WERI-Rb-1 (cell line): ENCODE measurements around the gene BCR.

Source experiments
- DNase-seq: peaks from one replicate; pipeline ENCODE4 v3.0.0-alpha.2; 2020
- H3K27ac ChIP-seq: fragments of 250-450 bp; sonication (Bioruptor Pico); 2 replicates; pipeline ENCODE4 v1.5.1; 2020; ENCODE audit warnings: mild to moderate bottlenecking, moderate library complexity
- H3K27me3 ChIP-seq: fragments of 250-450 bp; sonication (Bioruptor Pico); 2 replicates; pipeline ENCODE4 v1.5.1; 2021; ENCODE audit warnings: mild to moderate bottlenecking, low read depth, moderate library complexity; ENCODE audit not compliant: insufficient read depth, severe bottlenecking
- H3K36me3 ChIP-seq: fragments of 250-450 bp; sonication (Bioruptor Pico); 2 replicates; pipeline ENCODE4 v1.5.1; 2020; ENCODE audit warnings: mild to moderate bottlenecking, moderate library complexity
- H3K4me3 ChIP-seq: 2 replicates; pipeline ENCODE4 v1.5.1; 2011; ENCODE audit warnings: low read depth, mild to moderate bottlenecking, control low read depth, low read length
- H3K9me3 ChIP-seq: fragments of 250-450 bp; sonication (Bioruptor Pico); 2 replicates; pipeline ENCODE4 v1.5.1; 2021; ENCODE audit warnings: mild to moderate bottlenecking, moderate library complexity; ENCODE audit not compliant: severe bottlenecking
- TF ChIP-seq, protein P1 (sequence below): IDR thresholded peaks from 2 replicates; pipeline ENCODE4 v1.5.1; 2011; ENCODE audit warnings: low read depth, mild to moderate bottlenecking, control low read depth, inconsistent platforms, low read length

BCR gene

DNA sequence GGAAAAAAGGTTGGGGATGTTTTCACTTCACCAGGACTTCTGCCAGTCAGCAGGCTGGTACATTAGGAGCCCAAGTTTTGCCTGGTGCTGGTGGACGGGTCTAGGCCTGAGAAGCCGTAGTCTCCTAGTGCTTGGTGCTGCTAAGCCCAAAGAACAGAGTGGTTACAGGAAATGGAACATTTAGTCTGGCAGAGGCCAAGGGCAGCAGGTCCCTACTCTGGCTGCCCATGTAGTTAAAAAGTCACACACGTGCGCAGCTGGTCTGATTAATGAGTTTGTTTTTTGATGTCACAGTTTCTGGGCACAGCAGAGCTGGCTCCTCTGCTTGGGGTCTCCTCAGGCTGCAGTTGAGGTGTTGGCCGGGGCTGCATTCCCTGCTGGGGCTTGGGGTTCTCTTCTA is 20.6 kb downstream of the BCR start:
- no peak for DNase-seq
- Histone ChIP-seq H3K27ac (no peak overlapping the region), H3K27me3 (no peaks in the 10 kb centered on the region), H3K36me3 (peaks cover 28% of the 10 kb centered on the region), H3K9me3 (no peaks in the 10 kb centered on the region), H3K4me3 (no peak overlapping the region)
- TF ChIP-seq, protein P1, sequence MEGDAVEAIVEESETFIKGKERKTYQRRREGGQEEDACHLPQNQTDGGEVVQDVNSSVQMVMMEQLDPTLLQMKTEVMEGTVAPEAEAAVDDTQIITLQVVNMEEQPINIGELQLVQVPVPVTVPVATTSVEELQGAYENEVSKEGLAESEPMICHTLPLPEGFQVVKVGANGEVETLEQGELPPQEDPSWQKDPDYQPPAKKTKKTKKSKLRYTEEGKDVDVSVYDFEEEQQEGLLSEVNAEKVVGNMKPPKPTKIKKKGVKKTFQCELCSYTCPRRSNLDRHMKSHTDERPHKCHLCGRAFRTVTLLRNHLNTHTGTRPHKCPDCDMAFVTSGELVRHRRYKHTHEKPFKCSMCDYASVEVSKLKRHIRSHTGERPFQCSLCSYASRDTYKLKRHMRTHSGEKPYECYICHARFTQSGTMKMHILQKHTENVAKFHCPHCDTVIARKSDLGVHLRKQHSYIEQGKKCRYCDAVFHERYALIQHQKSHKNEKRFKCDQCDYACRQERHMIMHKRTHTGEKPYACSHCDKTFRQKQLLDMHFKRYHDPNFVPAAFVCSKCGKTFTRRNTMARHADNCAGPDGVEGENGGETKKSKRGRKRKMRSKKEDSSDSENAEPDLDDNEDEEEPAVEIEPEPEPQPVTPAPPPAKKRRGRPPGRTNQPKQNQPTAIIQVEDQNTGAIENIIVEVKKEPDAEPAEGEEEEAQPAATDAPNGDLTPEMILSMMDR = no peak

DNA sequence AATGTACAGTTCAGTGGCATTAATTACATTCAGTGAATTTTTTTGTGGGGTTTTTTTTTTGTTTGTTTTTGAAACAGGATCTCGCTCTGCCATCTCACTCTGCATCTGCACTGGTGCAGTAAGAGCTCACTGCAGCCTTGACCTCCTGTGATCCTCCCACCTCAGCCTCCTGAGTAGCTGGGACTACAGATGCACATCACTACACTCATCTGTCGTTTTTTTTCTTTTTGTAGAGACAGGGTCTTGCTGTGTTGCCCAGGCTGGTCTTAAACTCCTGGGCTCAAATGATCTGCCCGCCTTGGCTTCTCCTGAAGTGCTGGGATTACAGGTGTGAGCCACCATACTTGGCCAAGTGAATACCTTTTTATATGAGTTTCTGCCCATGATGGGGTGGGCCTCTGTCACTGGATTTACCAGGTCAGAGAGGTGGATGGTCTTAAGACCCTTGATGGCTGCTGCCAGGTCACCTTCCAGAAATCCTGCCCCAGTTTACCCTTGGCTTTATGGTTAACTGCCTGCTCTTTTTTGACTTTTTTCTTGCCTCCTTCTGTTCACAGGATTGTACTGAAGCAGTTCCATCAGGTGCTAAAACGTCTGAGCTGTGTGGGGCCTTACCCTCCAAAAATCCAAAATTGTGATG is 22.6 kb downstream of the BCR start:
- Histone ChIP-seq H3K27ac (no peak overlapping the region), H3K4me3 (no peak overlapping the region), H3K36me3 (peaks cover 25% of the 10 kb centered on the region), H3K27me3 (no peaks in the 10 kb centered on the region), H3K9me3 (no peaks in the 10 kb centered on the region)
- TF ChIP-seq, protein P1 = no peak
- DNase-seq = no peak

DNA sequence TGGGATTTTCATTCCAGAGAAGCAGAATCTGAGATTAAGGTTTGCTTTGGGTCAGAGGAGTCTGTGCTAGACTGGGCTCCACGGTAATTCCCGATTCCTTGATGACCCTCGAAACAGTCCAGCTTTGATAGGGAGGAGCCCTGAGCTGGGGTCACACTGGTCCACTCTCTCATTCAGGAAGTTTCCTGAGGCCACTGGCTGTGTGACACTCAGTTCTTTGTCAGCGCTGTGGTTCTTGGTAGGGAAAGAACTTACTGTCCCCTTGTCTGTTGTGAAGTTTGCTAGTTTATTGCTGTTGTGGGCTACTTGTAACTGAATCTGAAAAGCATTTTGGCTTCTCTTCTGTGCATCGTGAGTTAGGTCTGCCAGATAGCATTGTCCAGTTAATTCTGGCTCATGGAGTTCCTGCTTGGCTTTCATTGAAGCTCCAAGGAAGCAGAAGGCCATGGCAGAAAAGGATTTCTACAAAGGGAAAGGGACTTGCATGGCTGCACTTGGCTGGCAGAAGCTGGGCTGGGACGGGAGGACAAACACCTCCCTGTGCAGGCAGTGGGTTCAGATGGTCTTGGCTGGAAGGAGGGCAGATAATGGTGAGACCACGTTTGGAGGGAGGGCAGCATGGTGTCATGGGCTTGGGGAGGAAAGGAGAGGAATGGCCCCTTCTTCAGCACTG is 23.3 kb downstream of the BCR start:
- Histone ChIP-seq H3K9me3 (no peaks in the 10 kb centered on the region), H3K27me3 (no peaks in the 10 kb centered on the region), H3K36me3 (peaks cover 24% of the 10 kb centered on the region), H3K27ac (no peak overlapping the region), H3K4me3 (no peak overlapping the region)
- TF ChIP-seq, protein P1 = no peak
- no peak for DNase-seq

DNA sequence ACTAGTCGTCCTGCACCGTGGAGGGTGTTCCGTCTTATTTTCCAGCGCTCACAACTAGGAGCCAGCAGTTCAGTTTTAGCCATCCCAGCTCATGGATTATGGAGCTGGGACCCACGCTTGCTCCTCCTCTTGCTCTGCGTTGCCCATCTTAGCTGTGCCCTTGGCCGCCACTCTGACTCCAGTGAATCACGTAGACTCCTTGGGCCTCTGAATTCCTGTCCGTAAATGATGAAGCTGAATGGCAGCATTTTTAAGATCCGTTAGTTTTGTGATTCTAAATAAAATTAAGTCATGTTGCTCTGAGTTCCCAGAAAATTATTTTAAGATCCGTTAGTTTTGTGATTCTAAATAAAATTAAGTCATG is 23.8 kb downstream of the BCR start:
- Histone ChIP-seq H3K36me3 (peaks cover 27% of the 10 kb centered on the region), H3K9me3 (no peaks in the 10 kb centered on the region), H3K27ac (no peak overlapping the region), H3K4me3 (no peak overlapping the region), H3K27me3 (no peaks in the 10 kb centered on the region)
- TF ChIP-seq, protein P1 = no peak
- no peak for DNase-seq

DNA sequence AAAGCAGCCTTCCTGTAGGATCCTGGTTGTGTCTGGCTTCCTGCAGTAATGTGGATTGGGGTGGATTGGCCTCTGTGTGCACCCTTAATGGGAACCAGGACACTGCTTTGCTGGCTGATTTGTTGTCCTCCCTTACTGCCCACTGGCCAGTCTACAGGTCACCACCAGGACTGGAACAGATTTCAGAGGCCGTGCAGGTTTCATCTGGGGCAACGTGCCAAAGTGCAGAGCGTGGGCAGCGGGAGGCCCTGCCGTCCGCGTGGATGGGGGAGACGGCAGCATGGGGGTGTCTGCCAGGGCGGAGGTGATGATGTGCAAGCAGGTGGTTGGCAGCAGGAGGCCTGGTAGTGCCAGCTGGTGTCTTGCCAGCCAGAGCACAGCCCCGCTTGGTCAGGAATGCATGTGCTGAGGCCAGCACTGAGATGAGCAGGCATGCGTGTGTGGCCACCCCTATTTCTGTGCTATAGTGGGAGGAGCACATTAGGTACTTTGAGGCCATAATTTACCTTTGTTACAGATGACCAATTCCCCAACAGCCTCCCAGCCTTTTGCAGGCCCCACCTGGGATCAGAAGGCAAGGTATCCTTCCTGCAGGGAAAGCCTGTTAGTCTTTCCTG is 24.3 kb downstream of the BCR start:
- H3K27ac ChIP-seq = no peak overlapping the region
- no peak overlapping the region for H3K4me3 ChIP-seq
- no peaks in the 10 kb centered on the region for H3K27me3 ChIP-seq
- peaks cover 29% of the 10 kb centered on the region for H3K36me3 ChIP-seq
- no peak for DNase-seq
- no peaks in the 10 kb centered on the region for H3K9me3 ChIP-seq
- TF ChIP-seq, protein P1 = no peak
